Heart left ventricle (tissue), 16 donors: ENCODE measurements around the gene TMEM185B. TPM values are rescaled to one million over a fixed set of nuclear protein-coding genes. Genes with fewer than 3 reads are reported as not detected.

Experiments used
- ATAC-seq, 4 donors: fragments of 200-7000 bp; cut with Tn5 transposase; one replicate each; pipeline ENCODE4 v1.9.1; 2020 to 2022; ENCODE audit warnings: moderate library complexity in 4 of 4, mild to moderate bottlenecking in 3 of 4, moderate number of reproducible peaks in 1 of 4
- DNase-seq, 5 donors: peaks; one replicate each; pipeline ENCODE4 v3.0.0-alpha.2; 2020
- H3K27ac ChIP-seq, 12 donors: fragments of 200-600 bp; sonication (generic) in 4 of 12; one replicate each; pipeline versions ENCODE4 v1.5.0 to v1.8.0; 2016 to 2022; ENCODE audit warnings: mild to moderate bottlenecking in 2 of 12
- H3K27me3 ChIP-seq, 9 donors: fragments of 200-600 bp; sonication (generic) in 2 of 9; one replicate each; pipeline versions ENCODE4 v1.5.1 to v1.8.0; 2016 to 2022; ENCODE audit warnings: mild to moderate bottlenecking in 3 of 9
- H3K36me3 ChIP-seq, 9 donors: fragments of 200-600 bp; sonication (generic) in 2 of 9; one replicate each; pipeline versions ENCODE4 v1.5.0 to v1.8.0; 2018 to 2022; ENCODE audit warnings: mild to moderate bottlenecking in 2 of 9
- H3K4me1 ChIP-seq, 12 donors: fragments of 200-600 bp; sonication (generic) in 4 of 12; one replicate each; pipeline versions ENCODE4 v1.5.0 to v1.8.0; 2016 to 2022; ENCODE audit warnings: mild to moderate bottlenecking in 3 of 12
- H3K4me3 ChIP-seq, 12 donors: fragments of 200-600 bp; sonication (generic) in 4 of 12; one replicate each; pipeline versions ENCODE4 v1.5.0 to v1.8.0; 2017 to 2022; ENCODE audit warnings: mild to moderate bottlenecking in 9 of 12, moderate library complexity in 4 of 12
- H3K9me3 ChIP-seq, 12 donors: fragments of 200-600 bp; sonication (generic) in 4 of 12; one replicate each; pipeline versions ENCODE4 v1.5.0 to v1.8.0; 2016 to 2022; ENCODE audit warnings: mild to moderate bottlenecking in 1 of 12
- POLR2A ChIP-seq, 2 donors: fragments of 450-650 bp; IDR thresholded peaks; one replicate each; pipeline ENCODE4 v1.6.1; 2017; ENCODE audit warnings: antibody characterized with exemption in 2 of 2, mild to moderate bottlenecking in 2 of 2, moderate library complexity in 2 of 2
- WGBS, 4 donors: extraction: QIAGEN DNeasy Blood & Tissue Kit in 2 of 4; methylation state at CpG; one replicate each; pipeline versions ENCODE4 v1.1.5 to v1.1.7; 2013 to 2018; 5-methylcytosine and 5-hydroxymethylcytosine counted together
- intact Hi-C, 10 donors: fragments of 100-400 bp; cut with DNase I; formaldehyde crosslinking; loops; one replicate each; pipeline versions ENCODE4 v1.11.1 to v1.14.2; 2022
- polyA plus RNA-seq, 2 donors: library from polyadenylated mRNA; stranded (reverse); fragments of 200-250 nt; gene quantifications; one replicate each; pipeline ENCODE4 v1.2.3, GENCODE V29; 2013
- total RNA-seq, 9 donors: library from RNA; depleted of rRNA in 2 of 9; stranded (reverse); fragments of >200 nt in 2 of 9; fragmentation: NEBNext Ultra II Directional in 3 of 9; extraction: Animal tissue kit (Norgen Biotek cat#: 25700) in 3 of 9; gene quantifications; one replicate each; pipeline versions ENCODE4 v1.1.0 to v1.2.4, GENCODE V29; 2016 to 2023
- TF ChIP-seq, protein P1 (sequence below), 12 donors: fragments of 200-600 bp; sonication (generic) in 4 of 12; IDR thresholded peaks; one replicate each; pipeline versions ENCODE4 v1.5.0 to v1.8.0; 2018 to 2022; ENCODE audit warnings: antibody characterized with exemption in 12 of 12, mild to moderate bottlenecking in 5 of 12
- donor health status: ischemic (EF 13 %, LVEDD 7.1; RV severe dilation, severe dysfunction).
- donor health status: healthy with polysubstance abuse.
- donor health status: DM: no; HTN: yes; CAD: no.
- donor health status: DM: no; HTN: no; CAD: no.
- donor health status: ischemic (EF 25% LVEDD 6.9; RV normal size, moderate dysfunction).
- donor health status: ischemic (EF 25% LVEDD 5.7; RV mildly dilated, moderate dysfunction).
- donor health status: healthy.
- donor health status: DM: yes; HTN: yes; CAD: no.
- donor health status: ischemic (EF 35%, LVEDD 5.7; RV mildly dilated, moderate dysfunction).
- donor health status: nonischemic (EF 11% LVEDD 7.7; RV severe dilation, severe dysfunction).
- donor health status: DM: yes; HTN: yes; CAD: no.
- donor health status: PGD.
- donor health status: ischemic (EF 29% LVEDD 5.4; RV normal size, mild dysfunction).
- donor health status: nonischemic (EF 23%, LVEDD 6.1; RV moderate dilation, normal function).

Gene TMEM185B
- total and polyA plus RNA-seq, 11 donors = 7.8 to 29.8 (median 22.5) TPM

DNA sequence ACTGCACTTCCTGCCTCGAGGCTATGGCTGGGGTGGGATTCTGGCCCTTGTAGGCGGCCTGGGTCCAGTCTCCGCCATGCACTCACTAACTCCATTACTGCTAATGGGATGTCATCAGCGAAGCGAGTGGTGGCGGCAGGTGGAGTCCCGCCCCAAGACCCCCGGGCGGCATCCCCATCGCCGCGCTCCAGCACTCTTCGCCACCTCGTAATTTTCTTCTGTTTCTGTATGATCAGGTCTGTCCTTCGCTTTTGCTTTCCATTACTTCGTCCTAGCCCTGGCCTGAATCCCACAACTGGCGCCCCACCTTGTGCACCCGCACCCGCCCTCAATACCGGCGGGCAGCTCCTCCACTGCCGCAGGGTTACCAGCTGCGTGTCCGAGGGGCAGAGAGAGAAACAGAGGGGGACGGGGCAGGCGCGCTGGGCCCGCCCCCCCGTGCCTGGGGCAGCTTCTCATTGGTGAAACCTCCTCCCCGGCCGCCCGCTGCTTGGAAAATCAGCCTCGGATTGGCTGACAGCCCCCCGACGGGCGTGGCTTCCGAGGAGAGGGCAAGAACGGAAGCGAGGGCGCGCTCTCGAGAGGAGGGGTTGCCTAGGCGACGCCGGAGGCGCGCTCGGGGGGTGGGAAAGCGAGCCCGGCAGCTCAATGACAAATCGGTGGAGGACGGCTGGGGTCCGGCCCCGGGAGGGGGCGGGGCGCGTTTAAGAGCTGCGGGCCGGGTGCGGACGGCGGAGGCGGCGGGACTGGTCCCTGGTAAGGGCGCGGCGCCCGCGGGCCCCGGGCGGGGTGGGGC, 29.2 kb upstream of the TMEM185B start, which contains the start of gene RALB:
TSS of gene RALB (plus strand) at position 628 of the 796 bp plus-strand sequence. CDS start 25,813 bp downstream, outside the sequence.
- Histone ChIP-seq H3K9me3 (no peaks in the 10 kb centered on the region), H3K4me3 (peak within 1 kb of the TSS; percentile 57 to 97 (median 87)), H3K4me1 (peaks cover 2 to 53% (median 43%) of the 10 kb centered on the region in 12 donors), H3K36me3 (no peaks in the 10 kb centered on the region), H3K27me3 (no peaks in the 10 kb centered on the region), H3K27ac (peak within 1 kb of the TSS; percentile 89 to 99 (median 94))
- intact Hi-C loops = loop anchor here (1.0 to 10.0 kb wide), 9 partner anchors 29 to 76 kb away; partner anchors contain the start of gene TMEM185B (in 3 of the 10)
- TF ChIP-seq, protein P1, sequence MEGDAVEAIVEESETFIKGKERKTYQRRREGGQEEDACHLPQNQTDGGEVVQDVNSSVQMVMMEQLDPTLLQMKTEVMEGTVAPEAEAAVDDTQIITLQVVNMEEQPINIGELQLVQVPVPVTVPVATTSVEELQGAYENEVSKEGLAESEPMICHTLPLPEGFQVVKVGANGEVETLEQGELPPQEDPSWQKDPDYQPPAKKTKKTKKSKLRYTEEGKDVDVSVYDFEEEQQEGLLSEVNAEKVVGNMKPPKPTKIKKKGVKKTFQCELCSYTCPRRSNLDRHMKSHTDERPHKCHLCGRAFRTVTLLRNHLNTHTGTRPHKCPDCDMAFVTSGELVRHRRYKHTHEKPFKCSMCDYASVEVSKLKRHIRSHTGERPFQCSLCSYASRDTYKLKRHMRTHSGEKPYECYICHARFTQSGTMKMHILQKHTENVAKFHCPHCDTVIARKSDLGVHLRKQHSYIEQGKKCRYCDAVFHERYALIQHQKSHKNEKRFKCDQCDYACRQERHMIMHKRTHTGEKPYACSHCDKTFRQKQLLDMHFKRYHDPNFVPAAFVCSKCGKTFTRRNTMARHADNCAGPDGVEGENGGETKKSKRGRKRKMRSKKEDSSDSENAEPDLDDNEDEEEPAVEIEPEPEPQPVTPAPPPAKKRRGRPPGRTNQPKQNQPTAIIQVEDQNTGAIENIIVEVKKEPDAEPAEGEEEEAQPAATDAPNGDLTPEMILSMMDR (IDR thresholded peaks at IDR 0.05) = no peak
- peak in 1 of 2 donors; percentile 76 for TF ChIP-seq POLR2A (IDR thresholded peaks at IDR 0.05)
- DNase-seq (peak; percentile 100), ATAC-seq (peak; percentile 96 to 97 (median 96))
- 0 to 1% (median 1%) methylated on average over 48 to 71 of the region's 71 CpGs for WGBS, 4 donors

DNA sequence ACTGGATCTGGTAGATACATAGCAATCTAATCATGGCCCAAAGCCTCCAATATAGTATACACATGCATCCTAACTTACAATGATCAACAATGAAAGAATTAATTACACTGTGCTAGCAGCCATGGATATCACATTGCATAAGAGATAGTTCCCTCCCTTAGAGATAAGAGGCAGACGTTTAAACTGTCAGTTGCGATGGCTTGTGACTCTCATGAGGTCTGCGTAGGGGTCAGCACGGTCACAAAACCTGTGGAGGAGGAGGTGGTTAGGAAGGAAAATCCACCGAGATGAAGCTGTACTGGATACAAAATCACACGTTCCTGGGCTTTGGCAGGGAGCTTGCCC, 28.7 kb upstream of the TMEM185B start:
- peaks cover 2 to 49% (median 38%) of the 10 kb centered on the region in 12 donors for H3K4me1 ChIP-seq
- WGBS, 4 donors = 3 to 15% (median 7%) methylated on average over 5 to 6 of the region's 6 CpGs
- H3K4me3 ChIP-seq = peak overlapping the region; percentile 57 to 97 (median 87)
- ATAC-seq (no peak), DNase-seq (no peak)
- no peaks in the 10 kb centered on the region for H3K27me3 ChIP-seq
- TF ChIP-seq POLR2A (IDR thresholded peaks at IDR 0.05) = no peak
- TF ChIP-seq, protein P1 (IDR thresholded peaks at IDR 0.05) = no peak
- H3K27ac ChIP-seq = peak overlapping the region in 11 of 12 donors; percentile 78 to 99 (median 92)
- intact Hi-C loops = loop anchor here (1.0 to 10.0 kb wide), 8 partner anchors 29 to 75 kb away; partner anchors contain the start of gene TMEM185B (in 3 of the 10)
- H3K9me3 ChIP-seq = no peaks in the 10 kb centered on the region
- H3K36me3 ChIP-seq = no peaks in the 10 kb centered on the region

DNA sequence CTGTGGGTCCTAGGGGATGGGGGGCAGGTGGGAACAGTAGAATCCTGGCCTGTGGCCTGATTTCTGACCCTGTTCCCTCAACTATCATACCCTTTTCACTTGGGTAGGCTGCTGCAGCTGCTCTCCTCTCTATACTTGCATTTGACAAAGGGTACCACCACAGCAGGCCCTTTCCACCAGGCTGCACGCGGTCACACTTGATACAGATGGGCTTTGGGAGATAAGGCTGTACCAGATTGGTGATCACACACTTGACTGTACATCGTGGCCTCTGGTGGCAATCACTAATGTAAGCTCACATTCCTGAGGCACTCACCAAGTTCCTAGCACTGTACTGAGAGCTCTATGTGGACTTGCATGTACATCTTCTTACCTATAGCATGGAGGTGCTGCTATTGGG, 27.9 kb upstream of the TMEM185B start:
- 70 to 81% (median 76%) methylated on average over 3 of the region's 3 CpGs for WGBS, 4 donors
- no peak for DNase-seq
- Histone ChIP-seq H3K9me3 (no peaks in the 10 kb centered on the region), H3K36me3 (no peaks in the 10 kb centered on the region), H3K27ac (no peak overlapping the region), H3K27me3 (no peaks in the 10 kb centered on the region), H3K4me1 (peaks cover 0 to 41% (median 30%) of the 10 kb centered on the region in 12 donors), H3K4me3 (no peak overlapping the region)
- no peak for ATAC-seq
- intact Hi-C loops = loop anchor here in 8 of 10 donors (5.0 to 10.0 kb wide), 3 partner anchors 54 to 64 kb away; no protein-coding TSS in a partner anchor
- TF ChIP-seq POLR2A (IDR thresholded peaks at IDR 0.05) = no peak
- TF ChIP-seq, protein P1 (IDR thresholded peaks at IDR 0.05) = no peak

DNA sequence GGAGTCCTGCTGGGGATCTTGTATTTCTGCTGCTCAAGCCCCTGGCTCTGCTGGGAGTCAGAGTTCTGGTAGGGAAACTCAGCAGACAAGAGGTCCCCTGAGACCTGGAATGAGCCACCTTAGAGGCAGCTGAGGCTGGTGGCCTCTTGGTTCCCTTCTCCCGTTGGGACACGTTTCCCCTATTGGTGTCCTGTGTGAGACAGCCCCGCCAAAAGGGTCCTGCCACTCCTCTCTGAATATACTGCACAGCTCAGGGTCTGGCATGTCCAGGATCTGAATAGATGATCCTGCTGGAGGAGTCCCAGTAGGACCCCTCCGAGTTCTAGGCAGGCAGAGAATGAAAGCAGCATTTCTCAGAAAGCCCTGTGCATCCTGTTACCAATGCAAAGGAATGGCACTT, 27.4 kb upstream of the TMEM185B start:
- no peak for DNase-seq
- intact Hi-C loops = loop anchor here in 8 of 10 donors (5.0 to 10.0 kb wide), 3 partner anchors 54 to 64 kb away; no protein-coding TSS in a partner anchor
- TF ChIP-seq, protein P1 (IDR thresholded peaks at IDR 0.05) = no peak
- TF ChIP-seq POLR2A (IDR thresholded peaks at IDR 0.05) = no peak

More for the DNA sequence above, 27.4 kb upstream of the TMEM185B start:
- Histone ChIP-seq H3K27me3 (no peaks in the 10 kb centered on the region), H3K36me3 (no peaks in the 10 kb centered on the region), H3K4me3 (no peak overlapping the region), H3K27ac (no peak overlapping the region), H3K9me3 (no peaks in the 10 kb centered on the region), H3K4me1 (peaks cover 0 to 37% (median 26%) of the 10 kb centered on the region in 12 donors)
- ATAC-seq = no peak
- WGBS, 4 donors = 89 to 95% (median 91%) methylated on average over 4 of the region's 4 CpGs
